Glomerular visceral epithelial cell (primary cell): ENCODE results near the gene PHGDH.
"Not testable (repeated sequence)": the region's sequence is repeated elsewhere in the genome, so short reads cannot be mapped to it uniquely, and the experiment has no call there.

Source experiments
- DNase-seq: peaks from one replicate; pipeline ENCODE4 v3.0.0-alpha.2; 2016; ENCODE audit errors: extremely low spot score

The PHGDH gene

DNA sequence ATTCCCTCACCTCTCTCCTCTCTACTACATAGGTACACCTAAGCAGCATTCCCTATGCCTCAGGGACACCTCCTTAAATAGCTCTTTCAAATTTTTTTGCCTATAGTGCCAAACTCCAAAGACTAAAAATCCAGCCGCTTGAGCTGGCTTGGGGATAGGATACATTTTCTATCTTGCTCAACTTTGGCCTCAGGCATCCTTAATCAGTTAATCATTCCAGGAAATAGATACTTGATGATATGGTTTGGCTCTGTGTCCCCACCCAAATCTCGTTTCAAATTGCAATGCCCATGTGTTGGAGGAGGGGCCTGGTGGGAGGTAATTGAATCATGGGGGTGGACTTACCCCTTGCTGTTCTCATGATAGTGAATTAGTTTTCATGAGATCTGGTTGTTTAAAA is 11.4 kb upstream of the PHGDH start:
- no peak for DNase-seq

DNA sequence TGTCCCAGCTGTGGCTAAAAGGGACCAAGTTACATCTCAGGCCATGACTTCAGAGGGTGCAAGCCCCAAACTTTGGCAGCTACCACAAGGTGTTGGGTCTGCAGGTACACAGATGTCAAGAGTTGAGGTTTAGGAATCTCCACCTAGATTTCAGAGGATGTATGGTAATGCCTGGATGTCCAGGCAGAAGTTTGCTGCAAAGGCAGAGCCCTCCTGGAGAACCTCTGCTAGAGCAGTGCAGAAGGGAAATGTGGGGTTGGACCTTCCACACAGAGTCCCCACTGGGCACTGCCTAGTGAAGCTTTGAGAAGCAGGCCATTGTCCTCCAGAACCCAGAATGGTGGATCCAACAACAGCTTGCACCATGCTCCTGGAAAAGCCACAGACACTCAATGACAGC is 10.1 kb upstream of the PHGDH start:
- DNase-seq, result no peak

GRCh38 chr1:119702384-119702783 is 9.3 kb upstream of the PHGDH start:
- peak; percentile 38 for DNase-seq

DNA sequence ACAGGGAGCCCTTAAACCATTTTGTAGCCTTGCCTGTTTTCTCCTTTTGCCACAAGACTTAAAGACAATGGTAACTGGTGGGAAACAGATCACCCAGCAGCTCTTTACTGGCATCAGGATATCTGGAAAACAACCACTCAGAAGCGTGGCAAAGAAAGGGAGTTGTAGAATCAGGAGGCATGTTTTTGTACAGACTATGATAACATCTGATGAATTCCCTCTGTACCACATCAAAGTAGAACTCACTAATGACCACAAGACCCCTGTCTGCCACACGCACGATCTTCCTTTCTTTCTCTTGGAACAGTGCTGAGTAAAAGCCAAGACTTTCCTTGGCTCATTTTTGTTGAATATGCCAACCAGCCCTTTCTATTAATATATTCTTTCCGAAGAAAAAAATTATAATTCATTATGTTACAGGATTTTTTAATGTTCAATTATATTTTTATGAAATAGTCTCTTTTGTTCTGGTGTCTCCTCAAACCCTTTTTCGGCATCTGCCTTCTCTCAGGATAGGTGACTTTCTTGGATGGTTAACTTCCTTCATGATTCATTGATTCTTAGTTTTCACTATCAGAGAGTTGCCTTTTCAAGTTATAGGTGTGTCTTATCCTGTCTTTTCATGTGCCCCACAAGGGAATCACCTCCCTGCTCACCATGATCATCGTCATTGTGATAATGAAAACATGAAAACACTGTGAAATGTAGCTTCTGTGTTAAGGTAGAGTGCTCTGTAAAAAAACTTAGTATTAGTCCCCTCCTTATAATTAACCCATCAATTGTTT is 7.9 kb upstream of the PHGDH start:
- DNase-seq, result no peak

GRCh38 chr1:119706599-119706998 is 5.1 kb upstream of the PHGDH start:
- not testable (repeated sequence) for DNase-seq

DNA sequence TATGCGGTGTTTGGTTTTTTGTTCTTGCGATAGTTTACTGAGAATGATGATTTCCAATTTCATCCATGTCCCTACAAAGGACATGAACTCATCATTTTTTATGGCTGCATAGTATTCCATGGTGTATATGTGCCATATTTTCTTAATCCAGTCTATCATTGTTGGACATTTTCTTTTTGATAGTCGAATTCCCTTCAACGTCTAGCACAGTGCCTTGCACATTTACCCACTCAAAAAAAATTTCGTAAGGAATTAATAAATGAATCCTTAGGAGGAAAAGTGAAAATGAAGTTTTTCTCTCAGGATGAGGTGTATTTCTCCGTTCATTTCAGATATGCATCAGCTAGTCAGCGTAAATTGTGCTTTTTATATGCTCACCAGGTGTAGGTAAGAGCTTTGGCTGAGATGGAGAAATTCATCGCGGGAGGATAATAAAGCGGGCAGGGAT is 354 bp upstream of the PHGDH start:
- not testable (repeated sequence) for DNase-seq

DNA sequence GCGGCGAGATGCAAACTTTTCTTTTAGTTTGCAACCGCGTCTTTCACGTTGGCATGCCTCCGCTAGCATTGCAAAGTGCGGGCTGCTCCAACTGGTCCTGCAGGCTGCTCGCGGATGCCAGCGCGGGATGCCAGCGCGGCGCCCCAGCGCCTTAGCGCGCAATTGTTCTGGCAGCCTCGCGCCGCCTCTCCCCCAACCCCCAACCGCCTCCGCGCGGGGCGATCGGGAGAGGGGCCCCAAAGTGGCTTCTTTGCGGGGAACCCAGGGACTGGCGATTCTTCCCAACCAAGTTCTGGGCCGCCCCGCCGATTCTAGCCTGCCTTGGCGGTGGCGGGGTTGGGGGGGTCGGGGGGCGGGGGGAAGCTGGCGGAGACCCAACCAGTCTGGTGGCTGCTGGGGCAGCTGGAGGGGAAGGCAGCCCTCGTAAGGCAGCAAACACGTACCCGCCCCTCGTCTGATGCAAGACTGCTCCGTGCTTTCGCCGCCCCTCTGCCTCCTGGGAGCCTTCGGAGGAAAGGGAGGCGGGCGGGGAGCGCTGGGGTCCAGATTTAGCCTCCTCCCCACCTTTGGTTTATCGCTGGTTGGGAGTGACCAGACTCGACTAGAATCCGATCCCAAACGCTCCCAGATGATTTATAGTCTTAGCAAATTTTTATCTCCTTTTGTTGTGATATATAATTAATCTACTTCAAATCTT is 756 bp downstream of the PHGDH start:
- DNase-seq, result peak; percentile 81

GRCh38 chr1:119713039-119713748 is 1.5 kb downstream of the PHGDH start:
- peak; percentile 8 for DNase-seq

GRCh38 chr1:119713749-119714456 is 2.2 kb downstream of the PHGDH start:
- no peak for DNase-seq

- DNase-seq, result no peak
Observed at GRCh38 chr1:119714583-119714982, 2.8 kb downstream of the PHGDH start.

GRCh38 chr1:119715542-119715941 is 3.8 kb downstream of the PHGDH start:
- DNase-seq, result no peak

- no peak for DNase-seq
Observed at GRCh38 chr1:119718409-119718808, 6.7 kb downstream of the PHGDH start.

DNA sequence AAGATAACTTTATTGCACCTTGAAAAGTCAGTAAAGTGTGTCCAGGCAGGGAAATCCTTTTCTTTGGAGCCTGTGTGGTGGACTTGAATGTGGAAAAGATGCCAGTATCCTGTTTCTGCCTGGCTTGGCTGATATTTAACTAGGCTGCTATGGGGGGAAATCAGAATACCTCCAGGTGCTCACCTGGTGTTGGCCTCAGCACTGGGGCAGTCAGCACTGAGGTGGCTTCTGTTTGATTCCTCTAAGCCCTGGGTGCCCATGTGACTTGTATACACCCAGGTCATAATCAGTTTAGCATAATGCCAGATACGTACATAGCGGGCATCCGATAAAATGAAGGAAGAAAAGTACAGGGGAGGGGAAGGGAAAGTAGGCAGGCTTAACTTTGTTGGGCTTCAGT is 7.2 kb downstream of the PHGDH start:
- no peak for DNase-seq

DNA sequence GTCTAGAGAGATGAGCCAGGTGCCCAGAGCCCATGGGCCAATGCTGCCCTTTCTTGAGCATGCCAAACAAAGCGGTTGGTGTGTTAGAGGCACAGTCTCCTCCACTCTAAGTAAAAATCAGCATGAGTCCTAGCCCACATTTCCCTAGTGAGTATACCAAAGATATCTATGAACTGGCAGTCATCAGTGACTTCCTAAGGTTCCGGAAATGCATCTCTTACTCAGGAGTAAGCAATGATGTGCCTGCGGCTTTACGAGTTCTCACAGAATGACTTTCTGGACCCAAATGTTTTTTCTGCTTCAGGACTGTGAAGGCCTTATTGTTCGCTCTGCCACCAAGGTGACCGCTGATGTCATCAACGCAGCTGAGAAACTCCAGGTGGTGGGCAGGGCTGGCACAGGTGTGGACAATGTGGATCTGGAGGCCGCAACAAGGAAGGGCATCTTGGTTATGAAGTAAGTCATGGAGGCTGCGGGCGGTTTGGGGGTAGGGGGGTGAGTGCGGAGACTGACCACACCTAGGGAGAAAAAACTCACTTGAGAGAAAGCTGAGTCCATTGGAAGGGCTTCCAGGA is 9.2 kb downstream of the PHGDH start:
- DNase-seq, result no peak

DNA sequence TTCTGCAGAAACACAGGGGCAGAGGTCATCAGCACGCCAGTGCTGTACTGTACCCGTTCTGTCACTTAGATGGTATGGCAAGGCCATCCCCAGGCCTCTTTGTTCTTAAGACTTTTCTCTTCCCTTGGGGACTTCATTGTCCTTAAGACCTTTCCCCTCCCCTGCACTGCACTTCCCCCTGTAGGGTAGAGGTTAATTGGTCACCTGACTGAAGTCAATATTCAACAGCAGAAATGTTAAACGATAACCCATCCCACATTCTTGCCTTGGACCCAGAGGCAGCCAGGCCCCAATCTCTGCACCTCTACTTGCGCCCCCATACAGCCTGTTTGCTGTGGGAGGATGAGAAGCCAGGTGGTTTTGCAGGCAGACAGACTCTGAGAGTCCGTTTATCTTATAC is 10.2 kb downstream of the PHGDH start:
- DNase-seq, result no peak

DNA sequence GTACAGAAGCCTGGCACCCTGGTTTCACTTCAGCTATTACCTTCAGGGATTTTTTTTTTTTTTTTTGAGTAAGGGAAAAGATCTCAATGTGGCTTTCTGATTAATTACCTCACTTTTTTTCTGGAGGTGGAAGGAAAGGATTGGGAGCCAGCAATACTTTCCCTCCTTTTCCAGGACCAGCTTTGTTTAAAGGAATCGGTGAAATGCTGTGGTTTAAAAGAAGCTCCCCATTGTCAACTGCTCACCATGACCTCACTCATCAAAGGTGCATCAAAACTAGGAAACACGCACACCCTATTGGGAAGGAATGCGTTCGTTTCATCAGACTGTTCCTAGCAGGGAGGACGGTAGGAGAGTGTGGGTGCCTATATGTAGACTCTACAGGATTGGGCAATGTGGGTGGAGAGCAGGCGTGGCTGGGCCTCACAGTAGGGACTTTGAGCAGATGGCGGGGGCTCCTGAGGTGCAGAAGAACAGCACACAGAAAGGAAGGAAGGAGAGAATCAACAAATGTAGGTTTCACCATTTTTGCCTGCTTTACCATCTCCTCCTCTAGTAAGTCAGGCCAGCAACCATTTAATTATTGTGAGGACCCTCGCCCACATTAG is 13.0 kb downstream of the PHGDH start:
- DNase-seq, result no peak

GRCh38 chr1:119725626-119726025 is 13.9 kb downstream of the PHGDH start:
- no peak for DNase-seq

DNA sequence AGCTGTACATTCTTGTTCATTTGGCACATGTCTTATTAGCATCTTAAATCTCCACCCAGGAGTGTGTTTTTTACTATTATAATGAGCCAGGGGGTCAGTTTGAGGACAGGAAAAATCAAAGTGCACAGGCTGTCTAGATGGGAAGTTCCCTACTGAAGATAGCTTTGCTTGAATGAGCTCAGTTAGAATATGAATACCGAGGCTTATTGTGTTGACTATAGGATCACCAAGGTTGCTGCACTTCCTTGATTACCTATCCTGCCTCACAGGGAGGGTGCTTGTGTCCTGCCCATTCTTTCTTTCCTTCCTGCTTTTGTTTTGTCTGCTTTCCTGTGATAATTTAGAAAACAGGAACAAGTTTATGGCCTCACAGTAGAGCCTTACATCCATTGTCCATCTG is 16.3 kb downstream of the PHGDH start:
- DNase-seq, result no peak

DNA sequence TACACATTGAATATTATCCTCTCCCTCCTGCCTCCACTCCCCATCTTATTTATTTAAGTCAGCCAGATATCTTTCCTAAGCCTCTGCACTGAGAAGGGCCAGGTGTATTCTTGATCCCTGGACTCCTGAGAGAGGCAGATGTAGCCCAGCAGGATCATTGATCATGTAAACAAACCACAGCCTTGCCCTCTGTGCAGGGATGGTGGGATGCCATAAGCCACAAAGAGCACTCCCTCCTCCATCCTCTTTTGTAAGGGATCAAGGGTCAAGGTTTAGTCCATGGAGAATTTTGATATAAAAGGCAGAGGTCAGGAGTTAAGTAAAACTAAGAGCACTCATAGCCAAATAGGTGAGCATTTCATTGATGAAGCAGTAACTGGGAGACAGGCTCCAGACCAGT is 17.3 kb downstream of the PHGDH start:
- DNase-seq, result no peak

GRCh38 chr1:119731060-119731459 is 19.3 kb downstream of the PHGDH start:
- no peak for DNase-seq

DNA sequence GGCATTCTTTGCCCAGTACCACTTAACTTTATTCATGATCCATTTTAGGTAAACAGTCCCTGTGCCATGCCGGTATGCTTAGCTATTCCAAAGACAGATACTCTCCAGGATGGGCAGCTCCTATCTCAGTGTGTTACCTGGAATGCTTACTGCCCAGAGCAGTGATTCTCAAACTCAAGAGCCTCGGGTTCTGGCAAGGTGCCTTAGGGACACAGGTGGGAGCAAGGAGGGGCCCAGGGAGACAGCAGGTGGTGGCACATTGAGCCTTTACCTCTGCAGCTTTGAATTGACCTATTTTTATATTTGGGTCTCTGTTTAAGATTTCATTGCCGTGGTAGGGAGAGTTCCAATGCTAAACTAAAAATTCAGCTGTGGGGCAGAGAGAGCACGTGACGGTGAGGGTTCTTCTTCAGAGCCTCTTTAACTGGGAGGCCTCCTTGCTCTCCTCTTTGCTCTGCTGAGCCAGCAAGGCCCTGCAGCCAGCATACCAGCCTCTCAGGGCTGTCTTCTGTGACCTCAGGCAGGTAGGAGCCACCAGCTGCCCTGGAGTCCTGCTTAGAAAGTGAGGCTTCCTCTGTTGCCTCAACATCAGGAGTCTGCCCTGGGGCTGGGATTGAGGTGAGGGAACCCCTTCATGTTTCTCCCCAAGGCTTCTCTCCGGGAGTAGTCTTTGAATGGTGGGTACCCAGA is 20.2 kb downstream of the PHGDH start:
- DNase-seq, result no peak
